SKM-1 treated with dmso at 0.1 percent for 144 hours (cell line): ENCODE results near the gene GRB10.

ENCODE experiments used
- DNase-seq: peaks from one replicate; lab custom pipeline; 2025; ENCODE audit not compliant: unreplicated experiment; lab: John Stamatoyannopoulos, UW

Gene GRB10

DNA sequence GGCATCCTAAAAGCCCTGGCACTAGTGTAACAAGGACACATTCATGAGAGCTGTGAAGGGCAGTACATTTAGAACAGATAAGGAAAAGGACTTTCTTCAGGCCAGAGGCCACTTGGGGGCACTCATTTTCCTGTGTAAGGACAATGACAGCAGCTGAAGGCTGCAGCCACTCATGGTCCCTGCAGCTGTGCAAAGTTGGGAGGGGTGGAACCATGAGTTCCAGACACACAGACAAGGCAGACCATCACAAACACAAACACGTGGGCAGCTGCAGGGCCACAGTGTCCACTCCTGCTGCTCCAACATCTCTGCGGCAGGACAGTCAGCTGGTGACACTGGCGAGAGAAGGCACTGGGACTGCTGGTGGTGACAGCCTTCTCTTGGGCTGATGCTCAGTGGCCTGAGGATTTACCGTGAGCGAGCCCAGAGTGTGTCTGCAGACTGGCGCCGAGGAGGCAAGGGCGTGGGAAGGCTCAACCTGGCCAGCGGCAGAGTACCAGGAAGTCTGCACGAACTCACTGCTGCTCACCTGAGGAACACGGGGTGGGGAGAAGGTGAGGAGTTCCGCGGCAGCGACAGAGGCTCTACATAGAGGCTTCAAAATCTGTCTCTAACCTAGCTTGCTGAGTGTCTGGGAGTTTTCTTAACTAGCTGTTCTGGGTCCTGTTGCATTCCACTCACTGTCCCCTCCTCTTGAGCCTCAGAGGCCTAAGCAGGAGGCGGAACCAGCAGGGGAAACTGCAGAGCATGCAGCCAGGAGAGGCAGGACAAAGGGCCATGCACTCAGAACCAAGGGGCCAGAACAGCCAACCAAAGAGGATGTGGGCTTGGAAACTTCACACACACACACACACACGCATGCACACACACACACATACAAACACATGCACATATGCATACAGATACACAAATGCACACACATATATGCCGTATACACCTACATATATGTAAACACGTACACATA is 141.0 kb downstream of the GRB10 start:
- DNase-seq = no peak

DNA sequence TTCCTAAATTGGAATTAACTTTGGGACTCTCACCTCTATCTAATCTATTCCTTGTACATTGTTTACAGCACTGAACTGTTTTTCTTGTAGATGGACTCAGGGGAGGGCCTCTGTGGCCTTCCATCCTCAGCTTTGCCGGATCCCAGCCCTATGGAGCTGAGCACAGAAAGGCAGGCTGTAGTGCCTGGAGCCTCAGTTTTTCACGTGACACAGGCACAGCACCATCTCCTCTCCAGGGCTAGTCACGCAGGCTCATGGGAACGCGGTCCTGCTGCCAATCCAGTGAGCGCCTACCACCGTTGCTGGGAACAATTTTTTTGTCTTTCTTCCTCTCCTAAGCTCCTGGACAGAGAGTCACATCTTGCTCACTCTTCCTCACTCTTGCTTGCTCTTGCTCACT is 141.9 kb downstream of the GRB10 start:
- DNase-seq = no peak

DNA sequence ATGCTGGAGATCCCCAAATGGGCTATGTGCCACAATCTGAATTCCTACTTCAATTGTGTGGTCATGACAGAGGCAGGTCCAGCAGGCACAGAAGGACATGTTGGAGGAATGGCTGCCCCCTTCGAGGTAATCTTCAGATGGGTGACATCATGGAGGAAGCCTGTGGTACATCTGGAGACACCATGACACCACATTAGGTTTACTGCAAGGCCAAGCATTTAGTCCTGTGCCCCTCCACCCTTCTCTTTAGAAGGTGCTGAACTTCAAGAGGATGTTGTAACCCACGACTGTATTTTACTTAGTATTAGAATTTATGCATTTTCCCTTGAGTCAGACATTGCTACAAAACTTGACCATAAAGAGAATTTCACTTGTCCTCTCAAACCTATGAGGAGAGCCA is 142.4 kb downstream of the GRB10 start:
- DNase-seq = no peak

DNA sequence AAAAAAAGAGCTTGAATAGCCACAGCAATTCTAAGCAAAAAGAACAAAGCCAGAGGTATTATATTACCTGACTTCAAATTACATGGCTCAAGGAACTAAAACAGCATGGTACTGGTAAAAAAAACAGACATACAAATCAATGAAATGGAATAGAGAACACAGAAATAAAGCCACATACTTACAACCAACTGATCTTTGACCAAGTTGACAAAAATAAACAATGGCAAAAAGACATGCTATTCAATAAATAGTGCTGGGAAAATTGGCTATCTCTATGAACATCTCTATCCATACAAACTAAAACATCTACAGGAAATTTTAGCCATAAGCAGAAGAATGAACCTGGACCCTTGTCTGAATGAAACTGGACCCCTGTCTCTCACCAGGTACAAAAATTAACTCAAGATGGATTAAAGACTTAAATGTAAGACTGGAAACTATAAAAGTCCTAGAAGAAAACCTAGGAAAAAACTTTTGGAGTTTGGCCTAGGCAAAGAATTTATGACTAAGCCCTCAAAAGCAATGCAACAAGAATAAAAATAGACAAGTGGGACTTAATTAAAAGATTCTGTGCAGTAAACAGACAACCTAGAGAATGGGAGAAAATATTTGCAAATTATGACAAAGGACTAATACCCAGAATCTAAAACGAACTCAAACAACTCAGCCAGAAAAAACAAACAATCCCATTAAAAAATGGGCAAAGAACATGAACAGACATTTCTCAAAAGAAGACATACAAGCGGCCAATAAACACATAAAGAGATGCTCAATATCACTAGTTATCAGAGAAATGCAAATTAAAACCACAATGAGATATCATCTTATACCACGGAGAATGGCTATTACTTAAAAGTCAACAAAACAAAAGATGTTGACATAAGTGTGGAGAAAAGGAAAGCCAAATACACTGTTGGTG is 144.7 kb downstream of the GRB10 start:
- no peak for DNase-seq

DNA sequence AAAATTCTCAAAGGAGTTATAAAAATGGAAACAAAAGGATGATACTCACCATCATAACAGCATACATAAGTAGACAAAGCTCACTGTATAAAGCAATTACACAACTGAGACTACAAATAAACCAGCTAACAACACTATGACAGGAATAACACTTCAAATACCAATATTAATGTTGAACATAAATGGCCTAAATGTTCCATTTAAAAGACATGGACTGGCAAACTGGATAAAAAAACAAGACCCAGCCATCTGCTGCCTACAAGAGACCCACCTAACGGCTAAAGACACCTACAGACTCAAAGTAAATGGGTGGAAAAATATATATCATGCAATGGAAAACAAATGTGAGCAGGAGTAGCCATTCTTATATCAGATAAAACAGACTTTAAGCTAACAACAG is 148.3 kb downstream of the GRB10 start:
- DNase-seq = no peak

DNA sequence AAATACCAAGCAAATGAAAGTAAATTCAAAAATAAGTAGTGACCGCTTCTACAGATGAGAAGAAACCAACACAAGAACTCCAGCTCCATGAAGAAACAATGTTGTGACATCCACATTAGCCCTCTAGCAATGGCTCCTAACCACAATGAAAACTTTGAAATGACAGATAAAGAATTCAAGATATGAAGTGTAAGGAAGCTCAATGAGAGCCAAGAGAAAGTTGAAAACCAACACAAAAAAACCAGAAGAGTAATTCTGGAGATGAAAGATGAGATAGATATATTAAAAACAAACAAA is 149.3 kb downstream of the GRB10 start:
- DNase-seq = peak; percentile 7

DNA sequence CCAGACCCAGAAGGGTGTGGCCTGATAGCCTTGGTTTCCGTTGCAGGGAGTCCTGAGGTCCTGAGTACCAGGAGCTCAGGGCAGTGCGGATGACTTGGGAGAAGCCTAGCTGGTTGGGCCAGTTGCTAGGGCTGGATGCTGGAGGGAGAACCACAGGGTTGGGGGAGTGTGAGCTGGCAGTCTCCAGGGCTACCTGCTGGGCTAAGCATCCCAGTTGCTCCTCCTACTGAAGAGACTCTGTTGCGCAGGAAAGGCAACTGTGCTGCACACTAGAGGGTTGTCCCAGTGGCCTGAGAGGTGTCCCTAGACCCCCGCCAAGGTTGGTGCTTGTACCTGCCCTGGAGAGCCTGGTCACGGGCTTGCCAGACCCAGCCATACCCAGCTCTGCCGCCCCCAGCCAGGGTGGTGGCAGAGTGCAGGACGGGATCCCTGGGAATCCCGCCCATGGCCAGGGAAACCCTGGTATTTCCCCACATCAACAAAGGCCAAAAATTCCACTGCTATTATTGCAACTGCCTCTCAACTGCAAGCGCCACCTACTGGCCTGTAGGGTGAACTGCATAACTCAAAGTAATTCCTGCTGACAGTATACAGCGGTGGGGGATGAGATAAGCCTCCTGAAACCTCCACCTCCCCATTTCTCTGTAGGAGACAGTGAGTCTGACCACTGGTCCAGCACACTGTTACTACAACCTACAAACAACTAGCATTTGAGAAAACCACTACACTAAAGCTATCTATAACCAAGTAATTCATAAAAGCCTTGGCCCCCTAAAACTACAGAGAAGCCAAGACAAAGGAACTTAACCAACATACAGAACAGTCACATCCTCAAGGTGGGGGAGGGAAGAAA is 149.9 kb downstream of the GRB10 start:
- peak; percentile 29 for DNase-seq

DNA sequence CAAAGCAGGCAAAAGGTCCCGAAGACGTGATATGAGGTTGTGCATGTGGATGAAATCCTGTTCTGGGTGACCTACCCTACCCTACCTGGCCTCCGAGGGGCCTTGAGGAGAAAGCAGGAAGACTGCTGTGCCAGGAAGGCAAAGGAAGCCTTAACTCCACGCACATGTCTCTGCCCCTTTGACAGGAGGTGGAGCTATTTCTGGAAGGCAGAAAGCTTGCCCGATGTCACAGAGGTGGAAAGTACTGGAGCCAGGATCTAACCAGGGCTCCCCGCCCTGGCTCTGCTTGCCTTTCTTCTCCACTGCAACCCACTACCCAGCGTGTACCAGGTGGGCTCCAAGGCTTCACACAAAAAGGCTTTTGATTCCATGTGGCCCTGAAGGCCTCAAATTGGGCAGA is 151.1 kb downstream of the GRB10 start:
- no peak for DNase-seq

DNA sequence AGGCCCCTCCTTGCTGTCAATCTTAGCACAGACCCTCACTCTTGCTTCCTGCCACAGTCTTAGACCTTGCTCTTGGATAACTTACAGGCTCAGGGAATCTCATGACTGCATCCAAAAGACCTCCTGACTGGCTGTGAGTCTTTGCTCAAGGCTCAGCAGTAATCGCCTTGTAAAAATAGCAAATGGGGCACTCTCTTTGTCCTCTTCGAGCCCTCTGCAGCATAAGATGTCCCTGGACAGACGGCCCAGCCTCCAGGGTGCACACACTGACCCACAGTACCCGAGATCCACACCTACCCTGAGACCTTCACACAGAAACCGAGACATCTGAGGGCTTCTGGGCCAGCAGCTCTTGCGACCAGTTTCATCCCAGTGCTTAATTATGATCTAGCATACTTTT is 151.6 kb downstream of the GRB10 start:
- DNase-seq = no peak

DNA sequence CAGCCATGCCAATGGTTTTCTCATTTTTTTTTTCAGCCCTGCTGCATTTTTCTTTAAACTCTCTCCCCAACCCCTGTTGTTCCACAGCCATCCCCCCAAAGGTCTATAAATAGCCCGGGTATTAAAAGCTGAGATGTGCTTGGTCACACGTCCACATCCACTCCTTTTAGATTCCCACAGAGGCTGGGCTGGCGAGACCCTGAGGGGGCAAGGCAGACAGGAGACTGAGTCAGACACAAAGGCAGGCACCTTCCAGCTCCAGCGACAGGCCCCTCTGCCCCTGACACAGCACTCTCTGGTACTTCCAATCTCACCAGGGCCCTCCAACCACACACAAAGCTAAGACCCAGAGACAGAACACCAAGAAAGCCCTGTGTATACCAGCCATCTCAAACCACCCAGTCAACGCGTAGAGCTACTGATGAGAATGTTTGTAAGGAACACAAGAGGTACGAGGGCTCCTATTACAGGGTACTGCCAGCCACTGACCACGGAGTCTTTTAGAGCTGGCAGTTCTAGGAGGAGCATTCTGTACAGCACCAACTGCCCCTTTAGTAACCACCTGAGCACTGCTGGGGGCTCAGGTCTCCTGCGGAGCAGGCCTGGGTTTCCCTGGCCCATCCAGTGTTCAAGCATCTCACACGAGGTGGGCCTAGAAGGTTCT is 153.3 kb downstream of the GRB10 start:
- DNase-seq = no peak

DNA sequence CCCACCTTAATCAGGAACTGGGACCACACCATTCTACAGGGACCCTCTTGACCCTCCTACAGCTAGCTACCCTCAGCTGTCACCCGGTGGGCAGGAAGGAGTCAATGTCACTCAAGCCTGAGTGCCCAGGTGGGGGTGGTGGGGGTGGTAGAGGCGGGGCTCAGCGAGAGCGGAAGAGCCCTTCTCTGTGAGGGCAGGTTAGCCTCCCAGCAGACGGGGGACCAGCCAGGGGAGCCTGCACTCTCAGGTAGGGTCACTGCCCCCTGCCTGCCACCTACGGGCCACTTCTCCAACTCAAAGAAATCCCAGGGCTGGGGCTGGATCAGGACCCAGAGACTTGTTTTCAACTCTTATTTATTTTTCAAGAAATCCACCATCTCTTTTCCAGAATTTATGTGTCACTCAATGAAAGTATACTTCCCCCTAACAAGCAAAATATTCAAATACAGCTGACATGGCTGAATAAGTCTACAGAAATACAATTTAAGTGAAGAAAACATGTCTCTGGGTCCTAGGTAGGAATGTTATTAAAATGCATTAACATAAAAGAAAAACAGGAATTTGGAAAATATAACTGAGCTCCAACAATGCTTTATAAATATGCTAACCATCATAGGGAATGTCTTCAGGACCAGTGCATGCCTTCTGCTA is 154.1 kb downstream of the GRB10 start:
- no peak for DNase-seq

DNA sequence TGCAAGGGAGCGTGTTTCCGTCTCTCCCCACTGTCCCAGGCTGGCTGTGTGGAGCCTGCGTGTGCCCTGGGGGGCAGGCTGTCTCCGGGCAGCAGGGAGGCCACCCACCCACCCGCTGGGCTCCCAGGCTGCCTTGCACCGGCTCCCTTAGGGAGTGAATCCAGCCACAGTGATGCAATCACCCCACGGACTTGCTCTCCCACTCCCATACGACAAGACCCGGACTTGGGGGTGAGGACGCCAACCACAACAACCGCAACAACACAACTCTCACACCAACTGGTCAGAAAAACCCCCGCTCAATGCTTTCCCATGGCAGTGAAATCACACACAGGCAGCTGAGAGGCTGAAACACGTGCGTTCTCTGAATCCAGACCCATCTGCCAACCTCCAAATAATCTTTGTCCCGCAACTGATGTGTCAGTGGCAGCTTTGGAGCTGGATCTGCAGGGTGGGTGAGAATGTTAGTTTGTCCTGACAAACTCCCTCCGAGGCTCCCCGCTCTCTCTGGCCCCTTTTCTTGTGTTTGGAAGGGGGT is 154.8 kb downstream of the GRB10 start:
- DNase-seq = no peak

DNA sequence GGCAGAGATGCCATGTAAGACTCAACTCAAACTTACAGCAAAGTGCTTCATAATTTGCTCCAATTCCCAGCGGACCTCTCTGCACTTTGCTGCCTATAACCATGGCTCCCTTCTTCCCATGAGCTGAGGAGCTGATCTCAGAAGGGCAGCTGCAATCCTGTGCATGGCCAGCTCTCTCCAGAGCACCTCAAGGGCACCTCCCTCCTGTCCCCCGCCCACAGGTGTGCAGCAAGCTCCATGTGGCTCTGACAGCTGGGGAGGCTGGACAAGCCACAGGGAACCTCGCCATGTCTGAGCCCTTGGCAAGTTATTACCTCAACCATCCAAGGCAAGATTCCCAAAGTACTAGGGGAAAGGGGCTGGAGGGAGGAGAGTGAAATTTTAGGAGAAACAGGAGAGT is 156.4 kb downstream of the GRB10 start:
- no peak for DNase-seq

DNA sequence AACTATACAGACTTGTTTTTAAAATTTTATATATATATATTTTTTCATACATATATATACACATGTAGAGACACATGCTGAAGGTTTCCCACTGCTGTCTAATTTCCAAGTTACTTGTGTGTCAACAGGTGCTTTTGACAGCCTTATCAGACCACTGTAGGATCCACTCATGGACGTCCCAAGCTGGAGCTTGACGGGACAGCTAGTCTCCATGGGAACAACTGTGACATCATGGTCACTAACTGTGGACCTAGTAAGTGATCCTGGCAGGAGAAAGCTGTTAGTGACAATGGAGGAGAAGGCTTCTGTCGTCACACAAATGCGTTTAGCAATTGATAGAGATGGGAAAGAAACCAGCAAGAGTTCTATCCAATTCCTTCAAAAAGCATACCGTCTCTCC is 157.3 kb downstream of the GRB10 start:
- no peak for DNase-seq

DNA sequence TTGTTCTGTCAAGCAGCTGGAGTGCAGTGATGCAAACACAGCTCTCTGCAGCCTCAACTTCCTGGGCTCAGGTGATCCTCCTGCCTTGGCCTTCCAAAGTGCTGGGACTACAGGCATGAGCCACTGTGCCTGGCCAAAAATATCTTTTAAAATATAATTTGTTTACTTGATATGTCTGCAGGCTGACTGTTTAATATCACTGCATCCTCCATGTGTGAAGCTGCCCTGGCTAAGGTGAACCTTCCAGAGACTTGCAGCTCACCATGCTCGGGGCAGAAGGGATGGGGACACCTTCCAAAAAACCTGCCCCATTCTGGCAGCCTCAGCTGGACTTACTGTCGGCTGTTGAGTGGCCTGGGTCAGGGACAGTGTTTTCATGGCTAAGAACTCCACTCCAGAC is 159.9 kb downstream of the GRB10 start:
- no peak for DNase-seq

DNA sequence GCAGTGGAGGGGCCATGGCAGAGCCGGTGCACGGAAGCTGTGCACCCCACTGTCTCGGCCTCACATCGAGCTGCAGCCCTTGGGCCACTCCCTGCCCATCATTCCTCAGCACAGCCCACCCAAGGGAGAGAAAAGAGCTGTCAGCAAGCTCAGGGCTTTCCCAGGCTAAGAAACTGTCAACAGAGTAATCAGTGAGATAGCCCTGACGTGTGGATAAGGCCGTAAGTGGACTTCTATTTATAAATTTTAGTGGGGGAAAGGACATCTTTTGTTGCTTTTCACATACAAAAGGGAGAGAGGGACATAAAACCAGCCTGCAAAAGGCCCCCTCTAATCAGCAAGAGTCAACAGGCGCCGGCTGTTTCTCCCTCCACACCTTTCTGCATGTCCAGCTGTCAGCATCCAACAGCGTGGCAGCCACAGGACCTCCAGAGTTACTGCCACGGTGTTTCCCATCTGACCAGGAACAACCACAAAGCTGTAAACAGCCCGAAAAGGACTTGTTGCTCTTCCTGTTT is 160.7 kb downstream of the GRB10 start:
- DNase-seq = no peak

DNA sequence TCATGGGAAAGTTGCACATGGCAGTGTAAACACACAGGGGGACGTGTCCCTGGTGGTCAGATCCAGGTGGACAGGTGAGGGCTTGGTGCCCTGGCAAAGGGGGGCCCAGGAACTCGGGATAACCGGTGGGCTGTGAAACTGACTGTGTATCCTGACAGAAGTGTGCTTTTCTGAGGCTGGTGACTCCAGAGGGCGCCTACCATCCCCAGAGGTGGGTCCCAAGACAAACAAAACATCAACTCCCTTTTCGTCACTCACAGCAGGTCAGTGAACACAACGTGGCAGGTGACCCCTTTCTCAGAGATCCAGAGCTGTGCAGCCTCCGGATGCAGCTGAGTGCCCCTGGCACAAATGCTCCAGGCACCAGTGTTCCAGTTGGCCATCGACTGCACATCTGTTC is 161.5 kb downstream of the GRB10 start:
- no peak for DNase-seq

DNA sequence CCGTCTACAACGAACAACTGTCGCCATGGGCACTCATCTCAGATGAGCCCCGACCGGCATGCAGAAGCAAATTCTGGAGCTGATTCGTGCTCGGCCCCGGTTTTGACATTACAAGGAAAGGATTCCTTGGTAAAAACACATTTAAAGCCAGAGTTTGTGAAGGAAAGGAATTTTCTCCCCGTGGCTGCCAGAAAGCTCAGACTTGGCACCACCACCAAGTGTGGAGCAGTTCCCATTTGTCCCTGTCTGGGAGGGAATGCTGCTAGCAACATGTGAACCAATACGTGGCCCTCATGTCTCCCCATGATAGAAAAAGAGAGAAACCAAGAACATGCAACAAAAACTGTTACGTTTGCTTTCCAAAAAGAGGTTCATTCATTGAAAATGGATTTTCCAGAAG is 162.3 kb downstream of the GRB10 start:
- no peak for DNase-seq

DNA sequence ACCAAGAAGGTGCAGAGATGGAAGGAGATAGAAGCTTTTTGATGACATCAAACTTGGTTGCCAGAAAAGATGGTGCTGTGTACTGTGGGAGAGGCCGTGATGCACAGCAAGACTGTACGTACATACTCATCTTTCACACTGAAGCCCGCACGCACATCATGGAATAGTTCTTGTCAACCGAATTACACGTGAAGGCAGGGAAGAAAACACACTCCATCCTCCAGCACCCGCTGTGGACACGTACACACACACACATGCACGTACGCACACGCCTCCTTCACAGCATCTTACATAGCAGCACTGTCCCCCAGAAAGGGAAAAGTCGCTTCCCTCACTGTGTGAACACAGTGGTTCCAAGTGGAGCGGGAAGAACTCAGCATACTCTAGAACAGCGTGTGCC is 163.0 kb downstream of the GRB10 start:
- no peak for DNase-seq

DNA sequence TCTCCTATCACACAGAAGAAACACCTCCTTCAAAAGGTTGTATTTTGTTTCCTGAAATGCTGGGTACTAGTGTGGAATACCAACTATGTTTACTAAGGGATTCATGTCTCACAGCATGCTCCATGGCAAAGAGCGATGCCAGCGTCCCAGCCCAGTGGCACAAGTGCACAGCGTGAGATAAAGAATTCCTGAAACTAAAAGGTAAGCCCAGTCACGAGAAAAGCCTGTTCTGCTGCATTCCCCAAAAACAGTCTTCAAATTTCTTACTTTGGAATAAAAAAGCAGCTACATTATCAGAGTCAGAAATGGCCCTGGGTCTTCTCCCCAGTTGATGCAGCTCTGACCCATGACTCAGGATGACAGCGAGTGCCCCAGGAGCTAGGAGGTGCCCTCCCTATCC is 164.4 kb downstream of the GRB10 start:
- no peak for DNase-seq
